OCI-LY3 (cell line): ENCODE data around the gene DOK7.

Experiments
- EZH2phosphoT487 ChIP-seq: fragments of 200-600 bp; shearing (Covaris generic); IDR thresholded peaks from 2 replicates; pipeline ENCODE4 v1.6.1; 2018; ENCODE audit warnings: antibody characterized with exemption, mixed run types, low read depth
- TF ChIP-seq, protein P1 (sequence below): fragments of 200-600, 300-600 bp; sonication (generic); IDR thresholded peaks from 2 replicates; pipeline ENCODE4 v1.5.1; 2014; ENCODE audit warnings: antibody characterized with exemption, low read length, low read depth

DNA sequence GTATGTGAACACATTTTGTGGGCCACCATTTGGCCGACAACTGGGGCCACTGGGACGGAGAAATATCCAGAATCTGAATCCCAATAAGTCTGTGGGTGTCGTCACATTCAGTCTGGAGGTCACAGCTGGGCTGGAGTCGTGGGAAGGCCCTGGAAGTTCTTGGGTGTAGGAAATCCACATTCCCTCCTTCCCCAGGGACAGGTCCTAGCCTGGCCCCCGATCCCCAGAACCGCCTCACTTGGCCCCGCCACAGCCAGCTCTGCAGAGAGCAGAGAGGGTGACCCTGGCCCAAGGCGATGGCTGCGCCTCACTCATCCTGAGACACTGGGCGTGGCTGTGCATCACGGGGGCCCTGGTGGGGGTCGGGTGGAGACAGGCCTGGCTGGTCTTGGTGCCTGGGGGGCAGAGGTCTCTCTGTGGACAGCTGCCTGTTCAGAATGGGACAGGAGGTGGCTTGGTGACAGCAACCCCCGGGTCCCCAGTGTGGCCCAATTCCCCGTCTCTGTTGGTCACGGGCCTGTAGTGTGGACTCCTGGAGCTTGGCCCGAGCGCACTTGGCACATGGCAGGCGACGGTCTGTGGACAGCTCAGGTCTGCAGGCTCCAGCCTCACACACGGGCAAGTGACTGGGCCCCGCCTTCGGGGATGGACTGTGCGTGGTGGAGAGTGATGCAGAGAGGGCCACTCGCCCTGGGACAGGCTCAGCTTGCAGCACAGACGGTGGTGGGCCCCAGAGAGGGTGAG is 16.4 kb downstream of the DOK7 start:
- TF ChIP-seq, protein P1, sequence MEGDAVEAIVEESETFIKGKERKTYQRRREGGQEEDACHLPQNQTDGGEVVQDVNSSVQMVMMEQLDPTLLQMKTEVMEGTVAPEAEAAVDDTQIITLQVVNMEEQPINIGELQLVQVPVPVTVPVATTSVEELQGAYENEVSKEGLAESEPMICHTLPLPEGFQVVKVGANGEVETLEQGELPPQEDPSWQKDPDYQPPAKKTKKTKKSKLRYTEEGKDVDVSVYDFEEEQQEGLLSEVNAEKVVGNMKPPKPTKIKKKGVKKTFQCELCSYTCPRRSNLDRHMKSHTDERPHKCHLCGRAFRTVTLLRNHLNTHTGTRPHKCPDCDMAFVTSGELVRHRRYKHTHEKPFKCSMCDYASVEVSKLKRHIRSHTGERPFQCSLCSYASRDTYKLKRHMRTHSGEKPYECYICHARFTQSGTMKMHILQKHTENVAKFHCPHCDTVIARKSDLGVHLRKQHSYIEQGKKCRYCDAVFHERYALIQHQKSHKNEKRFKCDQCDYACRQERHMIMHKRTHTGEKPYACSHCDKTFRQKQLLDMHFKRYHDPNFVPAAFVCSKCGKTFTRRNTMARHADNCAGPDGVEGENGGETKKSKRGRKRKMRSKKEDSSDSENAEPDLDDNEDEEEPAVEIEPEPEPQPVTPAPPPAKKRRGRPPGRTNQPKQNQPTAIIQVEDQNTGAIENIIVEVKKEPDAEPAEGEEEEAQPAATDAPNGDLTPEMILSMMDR, result no peak
- TF ChIP-seq EZH2phosphoT487, result no peak
